HL-60 (cell line): ENCODE data around the gene SELENOI.

Source experiments
- CTCF ChIP-seq: IDR thresholded peaks from one replicate; pipeline ENCODE4 v1.5.1; 2011; ENCODE audit warnings: low read length, control low read depth, inconsistent platforms; ENCODE audit not compliant: insufficient read depth
- GABPA ChIP-seq: IDR thresholded peaks from 2 replicates; pipeline ENCODE4 v1.6.1; 2012; ENCODE audit warnings: low read depth
- POLR2AphosphoS5 ChIP-seq: IDR thresholded peaks from 2 replicates; pipeline ENCODE4 v1.6.1; 2012; ENCODE audit warnings: low read depth

DNA sequence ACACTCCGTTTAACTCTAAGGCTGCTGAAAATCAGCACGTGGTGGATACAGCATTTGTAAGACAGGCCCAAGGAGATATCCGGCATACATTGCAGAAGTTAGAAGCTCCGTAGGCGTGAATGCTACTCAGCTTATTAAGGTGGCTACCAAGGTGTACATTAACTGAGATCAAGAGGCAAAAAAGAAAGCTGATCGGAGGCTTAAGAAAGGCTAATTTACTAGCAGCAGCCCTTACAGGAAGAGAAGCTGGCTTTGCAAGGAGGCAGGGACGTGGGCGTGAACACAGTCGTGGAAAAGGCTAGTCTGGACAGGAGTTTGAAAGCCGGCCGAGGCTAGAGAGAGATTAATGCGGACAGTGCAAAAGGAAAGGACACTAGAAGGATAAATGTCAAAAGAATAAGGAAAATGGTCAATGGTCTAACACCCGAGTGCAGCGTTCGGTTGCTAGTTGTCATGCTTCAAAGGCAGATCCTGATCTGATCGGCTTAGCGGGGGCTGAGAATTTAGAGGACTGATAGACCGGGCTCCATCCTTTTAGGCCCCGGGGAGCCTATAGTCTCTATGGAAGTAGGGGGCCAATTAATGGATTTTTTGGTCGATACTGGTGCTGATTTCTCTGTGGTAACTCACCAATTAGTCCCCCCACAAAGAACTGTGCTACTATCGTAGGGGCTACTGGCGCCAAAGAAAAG lies 45.6 kb upstream of the SELENOI start:
- TF ChIP-seq POLR2AphosphoS5 (no peak), CTCF (no peak), GABPA (no peak)
